ENCODE measurements around the gene NAALADL2.
"Not testable (repeated sequence)": the region's sequence is repeated elsewhere in the genome, so short reads cannot be mapped to it uniquely, and the experiment has no call there.

The NAALADL2 gene

GRCh38 chr3:175391601-175392000, 532.5 kb downstream of the NAALADL2 start:
- no peak for DNase-seq

GRCh38 chr3:175392653-175393052, 533.5 kb downstream of the NAALADL2 start:
- DNase-seq = no peak

- no peak for DNase-seq
Observed at GRCh38 chr3:175397372-175397771, 538.2 kb downstream of the NAALADL2 start.

GRCh38 chr3:175398676-175399075, 539.5 kb downstream of the NAALADL2 start:
- no peak for DNase-seq

GRCh38 chr3:175399156-175399840, 540.2 kb downstream of the NAALADL2 start:
- no peak for DNase-seq

GRCh38 chr3:175404027-175404426, 544.9 kb downstream of the NAALADL2 start:
- no peak for DNase-seq

GRCh38 chr3:175404621-175405020, 545.5 kb downstream of the NAALADL2 start:
- no peak for DNase-seq

- DNase-seq = no peak
Observed at GRCh38 chr3:175410251-175410650, 551.1 kb downstream of the NAALADL2 start.

- no peak for DNase-seq
Observed at GRCh38 chr3:175411405-175411804, 552.3 kb downstream of the NAALADL2 start.

- no peak for DNase-seq
Observed at GRCh38 chr3:175411946-175412345, 552.8 kb downstream of the NAALADL2 start.

- DNase-seq = no peak
Observed at GRCh38 chr3:175413926-175414325, 554.8 kb downstream of the NAALADL2 start.

GRCh38 chr3:175416600-175416999, 557.5 kb downstream of the NAALADL2 start:
- no peak for DNase-seq

GRCh38 chr3:175417426-175417825, 558.3 kb downstream of the NAALADL2 start:
- DNase-seq = no peak

GRCh38 chr3:175421902-175422301, 562.8 kb downstream of the NAALADL2 start:
- DNase-seq = no peak

GRCh38 chr3:175422744-175423143, 563.6 kb downstream of the NAALADL2 start:
- DNase-seq = no peak

- DNase-seq = not testable (repeated sequence)
Observed at GRCh38 chr3:175423848-175424247, 564.7 kb downstream of the NAALADL2 start.

- DNase-seq = no peak
Observed at GRCh38 chr3:175426805-175427204, 567.7 kb downstream of the NAALADL2 start.

GRCh38 chr3:175428466-175428865, 569.3 kb downstream of the NAALADL2 start:
- DNase-seq = no peak

GRCh38 chr3:175430983-175431773, 572.0 kb downstream of the NAALADL2 start:
- DNase-seq = no peak

- no peak for DNase-seq
Observed at GRCh38 chr3:175432376-175433025, 573.4 kb downstream of the NAALADL2 start.

- no peak for DNase-seq
Observed at GRCh38 chr3:175433026-175433674, 574.0 kb downstream of the NAALADL2 start.

GRCh38 chr3:175434561-175434960, 575.4 kb downstream of the NAALADL2 start:
- no peak for DNase-seq

GRCh38 chr3:175443682-175444081, 584.5 kb downstream of the NAALADL2 start:
- DNase-seq = no peak
